CD4-positive, alpha-beta T cell treated with Interleukin-15 for 1 hour (primary cell): ENCODE data around the gene HOXA4.

Experiments
- DNase-seq: peaks from one replicate; pipeline ENCODE4 v3.0.0-alpha.2; 2020

HOXA4 gene

DNA sequence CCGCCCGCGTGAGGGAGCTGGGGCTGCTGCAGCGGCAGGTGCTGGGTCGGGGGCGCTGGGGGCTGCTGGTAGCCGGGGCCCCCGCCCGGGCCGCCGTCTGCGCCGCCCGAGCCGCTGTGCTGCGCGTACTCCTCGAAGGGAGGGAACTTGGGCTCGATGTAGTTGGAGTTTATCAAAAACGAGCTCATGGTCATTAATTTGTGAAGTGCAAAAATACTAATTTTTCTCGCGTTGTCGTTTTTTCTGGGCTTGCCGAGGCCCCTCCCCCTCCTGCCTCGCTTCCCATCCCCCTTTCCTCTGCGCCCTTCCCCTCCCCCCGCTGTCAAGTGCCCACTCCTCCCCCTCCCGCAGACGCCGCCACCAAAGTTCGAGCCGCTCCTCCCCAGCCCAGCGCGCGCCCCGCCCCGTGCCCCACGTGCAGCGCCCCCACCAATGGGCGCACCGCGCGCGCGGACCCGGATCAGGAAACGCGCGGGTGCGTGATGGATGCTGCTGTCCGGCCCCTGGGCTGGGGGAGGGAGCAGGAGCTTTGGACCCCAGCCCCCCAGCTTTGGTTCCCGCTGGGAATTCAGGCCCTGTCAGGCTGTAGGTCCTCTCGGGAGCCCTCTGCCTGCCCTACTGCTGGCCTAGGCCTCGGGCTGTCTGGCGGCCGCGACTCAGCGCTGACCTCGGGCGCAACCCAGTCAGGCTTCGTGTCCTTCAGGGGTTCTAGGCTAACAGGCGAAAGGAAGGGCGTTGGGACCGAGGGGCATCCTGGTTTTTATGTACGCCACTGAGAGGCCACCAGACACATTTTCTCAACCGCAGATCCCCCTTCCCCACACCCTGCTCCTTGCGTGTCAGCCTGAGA is at the start of gene HOXA4:
HOXA4 (minus strand) TSS at position 218 of the 850 bp plus-strand sequence; CDS start at position 194, 24 bp downstream.
- DNase-seq: peak; percentile 87

GRCh38 chr7:27179503-27180430 is 49.2 kb upstream of the HOXA4 start:
- peak; percentile 50 for DNase-seq

- DNase-seq: no peak
These were observed 48.5 kb upstream of the HOXA4 start for GRCh38 chr7:27179030-27179429.

DNA sequence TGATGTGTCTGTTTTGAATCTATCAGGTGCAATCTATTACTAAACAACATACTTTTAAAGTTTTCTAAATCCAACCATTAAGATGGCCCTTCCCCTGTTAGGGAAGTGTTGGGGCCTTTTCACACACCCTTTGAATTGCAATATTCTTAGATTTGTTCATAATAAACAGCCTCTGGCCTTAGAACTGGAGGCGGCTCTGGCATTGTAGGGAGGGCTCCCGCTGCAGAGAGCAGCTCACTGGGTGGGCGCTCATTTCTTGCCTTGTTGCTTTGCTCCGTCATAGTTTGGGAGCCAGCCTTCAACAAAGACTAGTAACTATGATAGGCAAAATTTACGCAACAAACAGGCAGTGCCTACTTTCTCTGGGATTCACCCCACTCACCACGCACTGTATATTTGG is 47.8 kb upstream of the HOXA4 start:
- DNase-seq: no peak

GRCh38 chr7:27177795-27178320 is 47.3 kb upstream of the HOXA4 start:
- DNase-seq: no peak

DNA sequence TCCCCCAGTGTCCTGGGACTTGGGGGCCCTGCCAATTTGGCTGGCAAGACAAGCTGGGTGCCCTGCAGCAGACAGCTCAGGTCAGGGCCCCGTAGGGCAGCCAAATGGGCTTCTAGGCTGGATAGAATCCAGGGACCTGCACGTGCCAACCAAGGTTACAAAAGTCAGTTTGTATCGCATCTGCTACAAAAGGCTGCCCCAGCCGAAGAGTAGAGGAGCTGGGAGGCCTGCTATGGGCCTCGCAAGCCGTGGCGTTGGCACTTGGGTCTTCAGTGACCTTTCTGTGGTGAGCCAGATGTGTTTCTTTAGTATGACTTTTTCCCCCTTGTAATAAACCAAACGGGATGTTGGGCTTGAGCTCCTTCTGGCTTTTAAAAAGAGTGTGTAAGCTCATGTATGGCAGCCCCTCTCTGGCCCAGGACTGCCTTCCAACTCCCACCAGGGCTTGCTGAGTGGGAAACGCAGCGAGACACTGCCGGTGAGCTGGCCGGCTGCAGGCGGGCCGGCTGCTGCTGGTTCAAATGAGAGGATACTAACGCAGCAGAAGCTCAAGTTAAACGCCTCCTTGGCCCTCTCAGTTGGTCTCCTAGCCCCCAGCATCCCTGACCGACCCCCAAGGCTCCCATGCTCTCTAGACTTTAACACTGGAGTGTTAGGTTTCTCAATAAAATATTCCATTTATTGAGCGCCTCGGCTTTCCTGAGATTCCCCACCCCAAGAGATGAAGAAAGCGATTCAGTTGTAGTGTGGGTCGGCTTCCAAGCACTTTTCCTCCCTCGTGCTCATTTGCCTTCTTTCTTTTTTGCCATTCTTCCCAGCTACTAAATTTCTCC is 46.6 kb upstream of the HOXA4 start:
- peak; percentile 10 for DNase-seq

DNA sequence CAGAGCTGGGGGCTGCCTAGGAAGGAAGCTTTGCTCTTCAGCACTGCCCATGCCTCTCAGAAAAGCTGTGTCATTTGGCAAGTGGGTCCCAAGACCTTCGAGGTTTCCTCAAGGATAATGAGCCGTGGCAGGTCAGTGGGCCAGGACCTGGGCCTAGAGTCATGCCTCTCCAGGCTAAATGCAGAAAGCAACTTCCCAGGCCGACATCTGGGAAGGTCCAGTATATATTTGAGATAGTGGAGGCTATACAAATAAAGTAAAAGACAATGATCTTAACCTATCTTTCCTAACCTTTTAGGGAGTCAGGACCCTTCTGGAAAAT is 45.9 kb upstream of the HOXA4 start:
- no peak for DNase-seq

GRCh38 chr7:27175626-27176523 is 45.3 kb upstream of the HOXA4 start:
- DNase-seq: peak; percentile 7

DNA sequence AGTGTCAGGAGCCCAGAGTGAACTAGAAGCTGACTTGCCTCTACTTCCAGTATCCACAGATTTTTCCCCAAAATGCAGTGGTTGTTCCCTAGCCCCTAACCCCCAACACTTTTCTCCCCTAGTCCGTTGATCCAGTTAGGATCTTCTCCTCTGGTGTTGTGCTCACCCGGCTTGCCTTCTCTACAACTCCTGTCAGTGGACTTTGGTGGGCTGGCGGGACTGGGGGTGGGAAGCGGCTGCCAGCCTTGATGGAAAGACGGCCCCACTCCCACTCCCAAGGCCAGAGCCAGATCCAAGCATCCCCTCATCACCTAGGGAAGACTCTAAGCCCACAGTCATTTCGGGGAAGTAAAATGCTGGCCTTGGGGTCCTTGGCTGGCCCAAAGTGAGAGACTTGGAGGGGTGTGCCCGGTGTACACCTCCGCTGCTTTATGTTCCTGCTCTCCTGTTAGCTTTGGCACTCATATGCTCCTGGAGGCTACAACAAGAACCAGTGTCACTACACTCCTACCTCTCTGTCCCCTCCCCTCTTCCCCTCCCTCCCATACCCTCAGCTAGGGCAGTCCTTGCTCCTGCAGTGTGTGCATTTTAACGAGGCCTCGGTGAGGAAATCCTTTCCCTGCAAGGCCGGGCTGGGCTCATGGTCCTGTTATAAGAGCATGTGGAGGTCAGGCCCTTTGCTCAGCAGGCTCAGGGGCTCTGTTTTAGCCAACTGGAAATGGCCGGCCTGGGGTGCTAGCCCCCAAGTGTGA is 44.5 kb upstream of the HOXA4 start:
- DNase-seq: peak; percentile 9

GRCh38 chr7:27173956-27174873 is 43.7 kb upstream of the HOXA4 start, which contains the start of gene HOXA10:
Gene HOXA10 (minus strand): TSS chr7:27174320. CDS start chr7:27174306, 14 bp downstream.
- DNase-seq: peak; percentile 12

DNA sequence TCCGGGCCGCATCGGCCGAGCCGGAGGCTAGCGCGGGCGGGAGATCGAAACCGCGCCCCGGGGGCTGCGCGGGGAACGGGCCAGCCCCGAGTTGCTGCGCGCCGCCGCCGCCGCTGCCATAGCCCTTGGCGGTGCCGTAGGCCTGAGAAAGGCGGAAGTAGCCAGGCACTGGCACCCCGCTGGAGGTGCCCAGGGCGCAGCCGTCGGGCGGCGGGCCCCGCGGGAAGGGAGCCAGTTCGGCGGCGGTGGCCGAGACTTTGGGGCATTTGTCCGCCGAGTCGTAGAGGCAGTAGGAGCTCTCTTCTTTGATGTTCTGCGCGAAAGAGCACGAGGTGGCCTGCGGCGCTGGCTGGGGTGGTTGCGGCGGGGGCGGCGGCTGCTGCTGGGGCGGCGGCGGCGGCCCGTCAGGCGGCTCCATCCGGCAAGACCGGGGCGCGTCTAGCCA is 43.0 kb upstream of the HOXA4 start:
- DNase-seq: peak; percentile 33

- DNase-seq: peak; percentile 10
These were observed 42.4 kb upstream of the HOXA4 start for GRCh38 chr7:27172823-27173510.

- peak; percentile 8 for DNase-seq
These were observed 41.8 kb upstream of the HOXA4 start for GRCh38 chr7:27172315-27172774.

GRCh38 chr7:27171637-27172314 is 41.2 kb upstream of the HOXA4 start:
- peak; percentile 16 for DNase-seq

- peak; percentile 6 for DNase-seq
These were observed 40.7 kb upstream of the HOXA4 start for GRCh38 chr7:27171325-27171636.

DNA sequence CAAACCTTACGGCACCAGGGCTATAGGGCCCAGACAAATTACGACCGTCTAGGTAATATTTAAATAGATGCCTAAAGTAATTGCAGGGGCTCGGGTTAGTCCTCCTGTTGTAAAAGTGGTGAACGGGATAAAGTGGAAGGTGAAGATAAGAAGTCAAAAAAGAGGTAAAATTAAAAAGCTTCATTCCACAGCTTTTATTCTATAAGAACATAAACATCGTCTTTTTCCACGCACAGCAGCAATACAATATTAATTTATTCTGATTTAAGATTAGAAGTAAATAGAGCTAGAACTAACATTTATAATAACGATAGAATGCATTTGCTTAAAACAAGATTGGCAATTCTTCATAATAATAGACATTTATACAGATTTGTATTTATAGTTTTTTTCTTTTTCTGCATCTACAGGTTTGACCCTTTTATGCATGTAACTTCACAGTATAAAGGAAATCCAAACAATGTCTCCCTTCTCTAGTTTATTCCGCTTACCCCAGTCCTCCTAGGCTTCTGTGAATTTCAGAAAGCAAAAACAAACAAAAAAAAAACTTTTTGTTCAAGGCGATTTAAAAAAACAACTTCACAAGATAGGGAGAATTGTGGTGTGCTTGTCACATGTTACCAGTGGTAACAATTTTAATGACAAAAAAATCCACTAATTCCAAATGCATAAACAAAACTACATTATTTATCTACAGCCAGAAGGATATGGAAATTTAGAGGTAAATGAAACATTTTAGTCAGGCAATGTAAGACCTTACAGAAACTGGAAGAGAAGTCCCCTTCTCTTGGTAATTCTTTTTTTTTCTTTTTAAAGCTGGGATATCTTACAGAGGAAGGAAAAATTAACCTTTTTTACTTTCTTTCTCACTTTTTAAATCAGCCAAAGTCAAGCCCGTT is 40.1 kb upstream of the HOXA4 start:
- DNase-seq: no peak
